Mammary epithelial cell (primary cell): ENCODE results near the gene CDK5.

Experiments
- CTCF ChIP-seq, 2 donors: IDR thresholded peaks in 1 of 2; conservative IDR thresholded peaks in 1 of 2; 2 replicates each; pipeline ENCODE4 v1.5.1; 2011 to 2012; ENCODE audit warnings: inconsistent platforms in 2 of 2, low read length in 2 of 2, mild to moderate bottlenecking in 2 of 2, control low read depth in 1 of 2, low read depth in 1 of 2; ENCODE audit not compliant: insufficient read depth in 1 of 2; ENCODE audit errors: extremely low read depth in 1 of 2
- EZH2 ChIP-seq: IDR thresholded peaks from 2 replicates; pipeline ENCODE4 v1.6.1; 2012; ENCODE audit warnings: low read length, inconsistent platforms, borderline replicate concordance

GRCh38 chr7:151009327-151010036, 48.2 kb downstream of the CDK5 start:
- no peak for TF ChIP-seq CTCF (conservative IDR thresholded peaks at IDR 0.05 in 1 of 2, IDR thresholded peaks at IDR 0.05 in 1 of 2; ENCODE audit: extremely low read depth in 1 of 2, insufficient read depth in 1 of 2, low read depth in 1 of 2, low read length in 2 of 2)
- TF ChIP-seq EZH2 = no peak
